ENCODE results near the gene IL1RL1. TPM values are rescaled to one million over a fixed set of nuclear protein-coding genes. Genes with fewer than 3 reads are reported as not detected.

IL1RL1 gene
- total RNA-seq, 1 experiment from 2014 or later: 0.15 TPM

- BruUV-seq (replicated peaks): no TSS peak
- TF ChIP-seq TCF7L2 (IDR thresholded peaks at IDR 0.05; ENCODE audit: low read depth, low read length) (no peak), REST (IDR thresholded peaks at IDR 0.05; ENCODE audit: insufficient read depth in 1 of 2, low read depth in 2 of 2, low read length in 1 of 2) (no peak), CTCF (IDR thresholded peaks at IDR 0.05) (no peak), SIN3A (IDR thresholded peaks at IDR 0.05; ENCODE audit: borderline replicate concordance, insufficient read depth, low read depth, low read length) (no peak), POLR2AphosphoS5 (IDR thresholded peaks at IDR 0.05; ENCODE audit: low read depth, low read length) (no peak)
- in situ Hi-C loops (cut with HindIII; ENCODE audit: low pct_unique_long_range_greater_than_20kb, low sequenced_read_pairs): no loop called here
These were observed 37.6 kb upstream of the IL1RL1 start for GRCh38 chr2:102273619-102274211.

GRCh38 chr2:102276549-102277201, 34.7 kb upstream of the IL1RL1 start:
- in situ Hi-C loops (cut with HindIII; ENCODE audit: low pct_unique_long_range_greater_than_20kb, low sequenced_read_pairs) (no loop called here), intact Hi-C loops (cut with micrococcal nuclease; ENCODE audit: unreplicated experiment) (no loop called here)
- no peak overlapping the region for H3K27ac ChIP-seq (ENCODE audit: low read length)
- H3K27me3 ChIP-seq (ENCODE audit: control insufficient read depth, insufficient read depth, low read length): peaks cover 9% of the 10 kb centered on the region
- CTCF ChIA-PET: no interaction called here
- H3K9me3 ChIP-seq (ENCODE audit: control insufficient read depth, insufficient read depth, low read depth, low read length): no peaks in the 10 kb centered on the region
- no TSS peak for BruUV-seq (replicated peaks)
- no peak for ATAC-seq
- H3K36me3 ChIP-seq (ENCODE audit: control insufficient read depth, insufficient read depth, low read length): no peaks in the 10 kb centered on the region
- H3K4me1 ChIP-seq (ENCODE audit: control insufficient read depth, insufficient read depth, low read length): no peaks in the 10 kb centered on the region
- DNase-seq (ENCODE audit: low read depth, low spot score): no peak
- TF ChIP-seq TCF7L2 (IDR thresholded peaks at IDR 0.05; ENCODE audit: low read depth, low read length): no peak
- TF ChIP-seq POLR2AphosphoS5 (IDR thresholded peaks at IDR 0.05; ENCODE audit: low read depth, low read length): no peak
- TF ChIP-seq CTCF (IDR thresholded peaks at IDR 0.05): no peak
- TF ChIP-seq REST (IDR thresholded peaks at IDR 0.05; ENCODE audit: insufficient read depth in 1 of 2, low read depth in 2 of 2, low read length in 1 of 2): no peak
- TF ChIP-seq SIN3A (IDR thresholded peaks at IDR 0.05; ENCODE audit: borderline replicate concordance, insufficient read depth, low read depth, low read length): no peak
- no peak overlapping the region for H3K4me3 ChIP-seq (ENCODE audit: low read depth in 2 of 2, low read length in 2 of 2)
- POLR2A ChIA-PET: no interaction called here

More at GRCh38 chr2:102273619-102274211, 37.6 kb upstream of the IL1RL1 start:
- no peak for DNase-seq (ENCODE audit: low read depth, low spot score)
- no peak overlapping the region for H3K4me3 ChIP-seq (ENCODE audit: low read depth in 2 of 2, low read length in 2 of 2)
- no peaks in the 10 kb centered on the region for H3K36me3 ChIP-seq (ENCODE audit: control insufficient read depth, insufficient read depth, low read length)
- no peak for ATAC-seq
- H3K27me3 ChIP-seq (ENCODE audit: control insufficient read depth, insufficient read depth, low read length): peaks cover 3% of the 10 kb centered on the region; the same call in 1 of the 2 replicates
- ChIA-PET POLR2A (no interaction called here), CTCF (no interaction called here)
- no peaks in the 10 kb centered on the region for H3K4me1 ChIP-seq (ENCODE audit: control insufficient read depth, insufficient read depth, low read length)
- H3K27ac ChIP-seq (ENCODE audit: low read length): no peak overlapping the region
- intact Hi-C loops (cut with micrococcal nuclease; ENCODE audit: unreplicated experiment): no loop called here
- H3K9me3 ChIP-seq (ENCODE audit: control insufficient read depth, insufficient read depth, low read depth, low read length): no peaks in the 10 kb centered on the region

Data from Panc1 (cell line).